HG02938 (cell line): Measurements from ENCODE around the gene PIF1.
"Not testable (repeated sequence)": the region's sequence is repeated elsewhere in the genome, so short reads cannot be mapped to it uniquely, and the experiment has no call there.

ENCODE experiments used
- ATAC-seq: cut with Tn5 transposase; IDR thresholded peaks from one replicate; pipeline ENCODE4 v1.9.1; 2021; ENCODE audit warnings: mild to moderate bottlenecking, moderate library complexity; ENCODE audit not compliant: unreplicated experiment

The PIF1 gene

DNA sequence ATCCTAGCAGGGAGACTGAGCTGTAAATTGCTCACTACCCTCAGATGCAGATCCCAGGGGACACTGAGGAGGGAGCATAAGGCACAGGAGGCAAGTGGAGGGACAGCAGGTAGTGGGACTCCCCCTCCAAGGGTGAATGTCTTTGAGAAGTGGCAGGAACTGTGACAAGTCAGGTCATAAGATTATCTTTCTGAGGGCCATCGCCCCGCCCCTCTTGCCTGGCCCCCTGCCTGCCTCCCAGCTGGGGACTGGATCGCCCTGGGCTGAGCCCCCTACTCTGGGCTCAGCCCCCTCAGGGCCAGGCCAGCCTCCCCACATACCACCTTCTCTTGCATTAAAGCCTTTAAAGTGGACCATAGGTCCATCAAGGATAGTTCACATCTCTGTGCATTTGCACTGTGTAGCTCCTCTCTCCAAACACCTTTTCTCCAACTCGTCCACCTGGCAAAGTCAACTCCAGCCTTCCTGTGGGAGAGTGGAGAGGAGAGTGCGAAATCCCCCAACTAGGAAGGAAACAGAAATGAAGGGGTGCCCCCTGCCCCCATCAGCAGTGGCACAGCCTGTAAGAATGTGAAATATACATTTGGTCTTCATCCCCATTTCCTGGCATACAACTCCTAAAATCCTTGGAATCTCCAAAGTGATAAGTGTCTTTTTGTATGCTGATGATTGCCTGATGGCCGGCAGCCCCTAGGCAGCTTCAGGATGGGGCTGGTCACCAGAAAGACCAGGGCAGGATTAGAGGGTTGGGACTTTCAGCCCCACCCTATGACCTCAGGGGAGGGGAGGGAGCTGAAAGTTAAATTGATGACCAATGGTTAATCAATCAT lies 14.7 kb downstream of the PIF1 start:
- ATAC-seq: no peak

DNA sequence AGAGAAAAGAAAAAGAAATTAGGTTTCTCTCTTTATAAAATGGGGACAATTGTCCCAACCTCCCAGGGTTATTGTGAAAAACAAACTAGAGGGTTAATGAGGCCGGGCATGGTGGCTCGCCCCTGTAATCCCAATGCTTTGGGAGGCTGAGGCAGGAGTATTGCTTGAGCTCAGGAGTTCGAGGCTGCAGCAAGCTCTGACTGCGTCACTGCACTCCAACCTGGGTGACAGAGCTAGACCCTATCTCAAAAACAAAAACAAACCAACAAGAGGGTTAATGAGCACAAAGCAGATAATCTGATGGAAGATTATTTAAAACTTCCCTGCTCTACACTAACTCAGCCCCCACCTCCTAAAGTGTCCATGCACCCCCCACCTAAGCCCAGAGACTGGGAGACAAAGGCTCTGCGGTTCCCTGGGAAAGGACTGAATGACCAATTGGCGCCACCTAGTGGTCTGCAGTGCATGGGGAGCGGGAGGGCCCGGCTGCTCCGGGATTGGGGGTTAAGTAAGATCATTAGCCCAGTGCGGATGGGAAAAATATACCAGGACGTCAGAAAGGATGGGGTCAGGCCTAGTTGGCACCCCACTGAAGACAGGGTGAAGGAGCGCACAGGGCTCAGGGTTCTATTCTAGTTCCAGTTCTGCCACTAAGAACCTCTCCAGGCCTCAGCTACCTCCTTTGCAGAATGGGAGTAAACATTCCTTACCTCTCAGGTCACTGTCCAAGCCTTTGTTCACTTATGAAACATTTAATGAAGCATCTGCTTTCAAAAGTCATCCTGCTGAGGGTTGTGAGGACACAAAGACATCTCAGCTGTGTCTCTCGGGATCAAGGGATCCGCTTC lies 15.6 kb downstream of the PIF1 start:
- ATAC-seq: no peak

DNA sequence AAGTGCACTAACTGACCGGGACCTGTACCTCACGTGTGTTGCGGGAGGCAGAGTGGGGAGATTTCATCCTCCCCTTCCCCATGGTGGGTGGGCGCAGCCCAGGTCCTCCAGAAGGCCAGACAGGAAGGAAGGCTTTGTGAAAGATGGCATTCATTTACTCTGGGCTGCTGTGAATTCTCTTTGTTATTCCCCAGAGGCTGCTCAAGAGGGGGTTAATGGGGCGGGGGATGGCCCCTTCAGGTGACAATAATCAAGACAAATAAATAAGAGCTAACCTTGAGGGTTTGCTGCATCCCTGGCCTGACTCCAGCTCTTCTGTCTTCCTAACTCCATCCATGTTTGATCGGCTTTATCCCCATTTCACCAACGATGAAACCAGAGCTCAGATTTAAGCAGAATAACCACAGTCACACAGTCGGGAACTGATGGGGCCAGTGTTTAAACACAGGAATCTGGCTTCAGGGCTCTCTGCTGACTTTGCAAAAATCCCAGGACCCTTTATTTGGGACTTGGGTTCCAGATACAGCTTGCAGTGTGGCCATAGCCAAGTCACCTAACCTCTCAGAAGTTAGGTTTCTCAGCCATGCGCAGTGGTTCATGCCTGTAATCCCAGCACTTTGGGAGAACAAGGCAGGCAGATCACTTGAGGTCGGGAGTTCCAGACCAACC lies 16.5 kb downstream of the PIF1 start:
- ATAC-seq: no peak

DNA sequence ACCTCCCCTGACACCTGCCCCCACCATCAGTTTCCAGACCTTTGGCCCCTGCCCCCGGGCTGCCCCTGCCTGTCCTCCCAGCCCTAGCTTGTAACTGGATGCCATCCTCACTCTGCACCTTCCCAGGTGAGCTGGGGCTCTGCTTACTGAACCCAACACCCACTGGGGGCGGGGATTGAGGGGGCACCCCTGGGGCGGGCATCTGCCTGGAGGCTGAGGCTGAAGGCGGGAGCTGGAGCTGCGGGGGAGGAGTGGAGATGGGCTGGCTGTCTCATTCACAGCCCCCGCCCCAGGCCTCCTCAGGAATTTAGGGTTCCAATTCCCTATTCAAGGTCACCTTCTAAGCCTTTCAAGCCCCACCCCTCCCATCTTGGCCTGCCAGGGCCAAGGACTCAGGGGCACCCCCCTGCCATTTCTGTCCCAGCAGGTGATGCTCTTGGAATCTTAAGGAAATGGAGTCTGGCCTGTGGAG lies 17.7 kb downstream of the PIF1 start:
- no peak for ATAC-seq

DNA sequence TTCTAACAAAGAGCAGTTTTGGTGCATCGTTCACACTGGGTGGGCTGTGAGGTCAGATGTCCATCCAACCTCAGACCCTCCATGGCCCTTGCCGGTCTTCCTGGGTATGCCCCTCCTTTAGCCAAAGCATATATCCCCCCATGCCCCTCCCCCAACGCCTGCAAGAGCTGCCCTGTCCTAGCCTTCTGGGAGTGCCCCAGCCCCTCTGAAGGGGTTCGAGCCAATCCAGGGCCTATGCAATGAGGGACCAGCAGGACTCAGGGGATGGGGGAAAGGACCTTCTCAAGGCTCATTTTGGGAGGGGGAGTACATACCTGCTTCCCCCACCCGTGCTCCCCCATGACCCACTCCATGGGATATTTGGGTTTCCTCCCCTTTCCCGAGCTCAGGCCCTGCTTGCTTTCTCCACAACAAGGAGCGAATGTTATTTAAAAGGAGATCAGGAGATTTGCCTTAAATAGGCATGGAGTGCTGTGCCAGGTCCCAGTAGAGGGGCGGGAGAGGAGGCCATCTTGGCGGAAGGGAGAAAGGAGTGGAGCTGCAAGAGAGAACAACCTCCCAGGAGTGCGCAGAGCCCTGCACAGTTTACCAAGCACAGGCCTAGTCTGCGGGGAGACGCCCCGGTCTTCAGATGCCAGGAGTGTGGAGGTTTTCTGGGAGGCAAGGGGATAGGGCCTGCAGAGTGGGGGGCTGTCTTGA lies 18.2 kb downstream of the PIF1 start:
- no peak for ATAC-seq

DNA sequence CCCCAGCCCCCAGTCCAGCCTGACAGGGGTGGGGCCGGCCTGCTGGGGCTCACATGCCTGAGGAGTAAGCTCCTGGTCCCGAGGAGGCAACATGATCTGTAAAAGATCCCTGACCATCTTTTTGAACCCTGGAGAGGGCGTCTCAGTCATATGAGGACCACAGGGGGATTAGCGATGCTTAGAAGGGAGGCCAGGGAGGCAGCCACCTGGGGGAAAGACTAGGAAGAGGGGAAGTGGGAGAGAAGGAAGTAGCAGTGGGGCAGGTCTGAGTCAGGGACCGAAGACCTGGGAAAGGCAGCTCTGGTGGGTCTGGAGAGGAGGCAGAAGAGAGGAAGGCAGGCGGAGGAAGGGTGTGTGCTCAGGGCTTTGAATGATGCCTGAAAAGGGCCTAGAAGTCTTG lies 18.9 kb downstream of the PIF1 start:
- no peak for ATAC-seq

DNA sequence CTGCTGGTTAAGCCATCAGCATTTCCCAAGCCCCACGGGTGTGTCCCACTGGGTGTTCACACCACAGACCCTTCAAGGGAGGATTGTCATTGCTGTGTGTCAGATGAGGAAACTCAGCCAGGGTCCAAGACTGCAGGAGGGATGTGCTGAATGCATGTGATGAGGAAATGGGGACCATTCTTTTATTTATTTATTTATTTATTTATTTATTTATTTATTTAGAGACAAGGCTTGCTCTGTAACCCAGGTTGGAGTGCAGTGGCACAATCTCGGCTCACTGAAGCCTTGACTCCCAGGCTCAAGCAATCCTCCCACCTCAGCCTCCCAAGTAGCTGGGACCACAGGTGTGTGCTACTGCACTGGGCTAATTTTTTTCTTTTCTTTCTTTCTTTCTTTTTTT lies 20.8 kb downstream of the PIF1 start:
- no peak for ATAC-seq

DNA sequence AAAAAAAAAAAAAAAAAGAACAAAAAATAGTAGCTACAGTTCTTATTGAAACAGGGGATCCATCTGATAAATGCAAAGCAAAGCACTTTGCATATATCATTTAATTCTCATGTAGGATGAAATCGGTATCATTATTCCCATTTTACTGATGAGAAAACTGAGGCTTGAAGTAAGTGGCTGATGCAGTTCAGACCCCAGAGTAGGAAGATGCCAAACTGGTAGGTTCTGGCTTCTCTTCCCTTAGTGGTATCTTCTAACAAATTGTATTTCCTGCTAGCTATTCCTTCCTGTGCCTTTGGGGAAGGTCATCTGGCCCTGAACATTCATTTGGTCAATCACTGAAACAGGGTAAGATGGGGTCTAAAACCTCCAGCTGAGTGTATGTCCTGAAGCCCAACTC lies 21.9 kb downstream of the PIF1 start:
- no peak for ATAC-seq

DNA sequence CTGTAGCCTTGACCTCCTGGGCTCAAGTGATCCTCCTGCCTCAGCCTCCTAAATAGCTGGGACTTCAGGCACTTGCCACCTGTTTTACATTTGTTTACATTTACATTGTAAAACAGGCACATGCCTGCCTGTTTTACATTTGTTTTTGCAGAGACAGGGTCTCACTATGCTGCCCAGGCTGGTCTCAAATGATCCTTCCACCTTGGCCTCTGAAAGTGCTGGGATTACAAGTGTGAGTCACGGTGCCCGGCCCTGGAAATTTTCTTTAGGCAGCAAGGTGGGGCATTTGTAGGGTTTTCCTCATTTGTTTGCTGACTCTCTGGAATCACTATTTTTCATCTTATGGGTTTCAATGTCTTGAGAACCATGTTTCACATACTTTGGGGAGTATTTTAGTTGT lies 25.0 kb downstream of the PIF1 start:
- no peak for ATAC-seq

DNA sequence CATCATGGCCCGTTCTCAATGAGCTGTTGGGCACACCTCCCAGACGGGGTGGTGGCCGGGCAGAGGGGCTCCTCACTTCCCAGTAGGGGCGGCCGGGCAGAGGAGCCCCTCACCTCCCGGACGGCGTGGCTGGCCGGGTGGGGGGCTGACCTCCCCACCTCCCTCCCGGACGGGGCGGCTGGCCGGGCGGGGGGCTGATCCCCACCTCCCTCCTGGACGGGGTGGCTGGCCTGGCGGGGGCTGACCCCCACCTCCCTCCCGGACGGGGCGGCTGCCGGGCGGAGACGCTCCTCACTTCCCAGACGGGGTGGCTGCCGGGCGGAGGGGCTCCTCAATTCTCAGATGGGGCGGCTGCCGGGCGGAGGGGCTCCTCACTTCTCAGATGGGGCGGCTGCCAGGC lies 26.5 kb downstream of the PIF1 start:
- not testable (repeated sequence) for ATAC-seq

DNA sequence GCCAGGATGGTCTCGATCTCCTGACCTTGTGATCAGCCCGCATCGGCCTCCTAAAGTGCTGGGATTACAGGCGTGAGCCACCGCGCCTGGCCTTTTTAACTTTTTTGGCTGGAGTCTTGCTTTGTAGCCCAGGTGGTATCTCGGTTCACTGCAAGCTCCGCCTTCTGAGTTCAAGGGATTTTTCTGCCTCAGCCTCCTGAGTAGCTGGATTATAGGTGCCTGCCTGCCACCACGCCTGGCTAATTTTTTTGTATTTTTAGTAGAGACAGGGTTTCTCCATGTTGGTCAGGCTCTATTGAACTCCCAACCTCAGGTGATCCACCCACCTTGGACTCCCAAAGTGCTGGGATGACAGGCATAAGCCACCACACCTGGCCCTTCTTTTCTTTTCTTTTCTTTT lies 29.5 kb downstream of the PIF1 start:
- not testable (repeated sequence) for ATAC-seq

DNA sequence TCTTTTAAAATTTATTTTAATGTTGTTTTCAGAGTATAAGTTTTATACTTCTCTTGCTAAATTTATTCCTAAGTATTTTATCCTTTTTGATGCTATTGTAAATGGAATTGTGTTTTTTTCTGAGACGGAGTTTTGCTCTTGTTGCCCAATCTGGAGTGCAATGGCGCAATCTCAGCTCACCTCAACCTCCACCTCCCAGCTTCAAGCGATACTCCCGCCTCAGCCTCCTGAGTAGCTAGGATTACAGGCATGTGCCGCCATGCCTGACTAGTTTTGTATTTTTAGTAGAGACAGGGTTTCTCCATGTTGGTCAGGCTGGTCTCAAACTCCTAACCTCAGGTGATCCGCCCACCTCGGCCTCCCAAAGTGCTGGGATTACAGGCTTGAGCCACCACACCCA lies 30.1 kb downstream of the PIF1 start:
- not testable (repeated sequence) for ATAC-seq

DNA sequence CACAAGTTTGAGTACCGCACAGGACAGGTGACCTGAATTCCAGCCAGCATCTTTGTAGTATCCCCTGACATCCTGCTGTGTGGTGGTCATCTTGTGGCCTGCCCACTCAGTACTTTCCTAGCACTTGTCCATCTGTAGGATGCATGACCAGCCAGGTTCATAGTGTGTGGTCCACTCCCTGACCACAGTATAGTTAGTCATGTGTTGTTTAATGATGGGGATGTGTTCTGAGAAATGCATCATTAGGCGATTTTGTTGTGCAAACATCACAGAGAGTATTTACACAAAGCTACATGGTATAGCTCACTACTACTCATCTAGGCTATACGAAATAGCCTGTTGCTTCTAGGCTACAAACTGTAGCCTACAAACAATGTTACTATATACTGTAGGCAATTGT lies 33.2 kb downstream of the PIF1 start:
- no peak for ATAC-seq

DNA sequence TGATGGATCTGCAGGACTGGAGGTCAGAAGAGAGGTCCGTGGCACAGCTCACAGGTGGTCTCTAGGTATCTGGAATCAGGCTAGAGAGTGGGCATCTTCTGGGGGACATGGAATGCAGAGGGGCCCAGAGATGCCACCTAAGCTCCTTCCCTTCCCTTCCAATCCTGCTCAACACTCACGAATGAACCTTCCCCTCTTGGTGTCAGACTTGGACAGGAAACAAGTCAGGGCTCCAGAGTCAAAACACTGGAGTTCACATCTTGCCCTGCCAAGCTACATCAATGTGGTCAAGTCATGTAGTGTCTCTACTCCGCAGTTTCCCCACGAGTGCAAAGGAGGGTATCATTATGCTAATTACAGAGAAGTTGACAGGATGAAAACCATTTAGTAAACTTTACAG lies 34.0 kb downstream of the PIF1 start:
- ATAC-seq: no peak

DNA sequence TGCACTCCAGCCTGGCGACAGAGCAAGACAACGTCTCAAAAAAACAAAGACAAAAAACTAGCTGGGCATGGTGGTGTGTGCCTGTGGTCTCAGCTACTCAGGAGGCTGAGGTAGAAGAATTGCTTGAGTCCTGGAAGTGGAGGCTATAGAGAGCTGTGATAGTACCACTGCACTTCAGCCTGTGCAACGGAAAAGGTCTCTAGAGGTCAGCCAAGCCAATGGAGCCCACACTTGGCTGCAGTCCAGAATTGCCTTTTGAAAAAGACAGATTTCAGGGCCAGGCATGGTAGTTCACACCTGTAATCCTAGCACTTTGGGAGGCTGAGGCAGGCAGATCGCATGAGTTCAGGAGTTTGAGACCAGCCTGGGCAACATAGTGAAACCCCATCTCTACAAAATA lies 41.7 kb downstream of the PIF1 start:
- no peak for ATAC-seq

DNA sequence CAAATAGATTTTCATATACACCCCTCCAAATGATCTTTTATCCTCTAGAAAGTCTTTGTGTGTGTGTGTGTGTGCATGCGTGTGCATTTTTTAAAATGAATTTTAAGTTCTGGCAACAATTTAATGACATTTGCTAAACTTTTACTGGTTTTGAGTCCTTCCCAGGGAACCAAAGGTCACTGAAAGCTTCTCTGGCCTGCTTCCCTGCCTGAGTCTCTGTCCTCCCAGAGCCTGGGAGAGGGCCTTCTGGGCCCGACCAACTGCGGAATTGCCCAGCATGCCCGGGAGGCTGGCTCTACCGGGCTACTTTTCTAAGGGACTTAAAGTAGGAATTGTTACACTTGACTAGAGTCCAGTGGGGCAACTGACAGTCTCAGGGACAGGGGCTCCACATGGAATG lies 42.7 kb downstream of the PIF1 start:
- ATAC-seq: no peak

DNA sequence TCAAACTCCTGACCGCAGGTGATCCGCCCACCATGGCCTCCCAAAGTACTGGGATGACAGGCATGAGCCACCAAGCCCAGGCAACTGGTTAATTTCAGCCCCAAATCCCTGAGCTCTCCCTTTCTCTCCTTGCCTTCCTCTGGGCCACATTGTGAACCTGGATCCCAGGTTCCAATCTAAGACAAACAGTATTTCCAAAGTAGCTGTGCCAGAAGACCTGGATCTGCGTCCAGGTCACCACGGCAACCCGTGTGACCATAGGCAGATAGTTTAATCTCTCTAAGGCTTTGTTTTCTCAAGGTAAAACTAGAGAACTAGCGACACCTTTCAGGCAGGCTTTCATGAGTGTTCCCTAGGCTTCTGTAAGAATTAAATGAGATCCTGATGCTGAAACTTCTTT lies 44.1 kb downstream of the PIF1 start:
- ATAC-seq: no peak

DNA sequence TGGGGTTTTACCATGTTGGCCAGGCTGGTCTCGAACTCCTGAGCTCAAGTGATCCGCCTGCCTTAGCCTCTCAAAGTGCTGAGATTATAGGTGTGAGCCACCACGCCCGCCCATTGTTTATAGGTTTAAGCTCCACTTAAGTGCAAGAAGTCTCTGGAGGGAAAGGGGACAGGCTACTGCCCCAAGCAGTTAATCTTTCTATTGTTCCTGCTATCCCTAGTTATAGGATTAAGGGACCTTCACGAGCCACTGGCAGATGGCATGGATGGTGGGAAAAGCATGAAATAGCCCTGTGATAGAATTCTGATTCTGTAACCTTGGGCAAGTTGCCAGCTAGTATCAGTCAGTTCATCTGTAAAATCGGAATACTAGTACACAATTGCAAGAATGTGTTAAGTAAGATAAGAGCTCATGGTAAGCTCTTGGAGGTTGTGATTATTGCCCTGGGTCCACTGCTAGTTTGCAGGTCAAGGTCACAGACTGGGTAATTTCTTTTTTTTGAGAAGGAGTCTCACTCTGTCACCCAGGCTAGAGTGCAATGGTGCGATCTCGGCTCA lies 44.8 kb downstream of the PIF1 start:
- no peak for ATAC-seq

DNA sequence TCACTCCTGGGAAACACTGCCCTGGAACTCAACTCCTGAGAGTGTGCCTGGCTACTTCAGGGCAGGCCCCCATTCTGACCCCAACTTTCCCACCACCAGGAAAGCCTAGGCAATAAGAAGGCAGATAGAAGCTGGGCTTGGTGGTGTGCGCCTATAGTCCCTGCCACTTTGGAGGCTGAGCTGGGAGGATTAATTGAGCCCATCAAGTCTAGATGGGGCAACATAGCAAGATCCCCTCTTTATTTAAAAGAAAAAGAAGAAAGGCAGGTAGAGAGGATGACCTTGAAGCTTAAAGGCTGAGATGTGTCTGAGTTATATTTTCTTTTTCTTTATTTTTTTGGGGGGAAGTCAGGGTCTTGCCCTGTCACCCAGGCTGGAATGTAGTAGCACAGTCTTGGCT lies 45.8 kb downstream of the PIF1 start:
- ATAC-seq: no peak

DNA sequence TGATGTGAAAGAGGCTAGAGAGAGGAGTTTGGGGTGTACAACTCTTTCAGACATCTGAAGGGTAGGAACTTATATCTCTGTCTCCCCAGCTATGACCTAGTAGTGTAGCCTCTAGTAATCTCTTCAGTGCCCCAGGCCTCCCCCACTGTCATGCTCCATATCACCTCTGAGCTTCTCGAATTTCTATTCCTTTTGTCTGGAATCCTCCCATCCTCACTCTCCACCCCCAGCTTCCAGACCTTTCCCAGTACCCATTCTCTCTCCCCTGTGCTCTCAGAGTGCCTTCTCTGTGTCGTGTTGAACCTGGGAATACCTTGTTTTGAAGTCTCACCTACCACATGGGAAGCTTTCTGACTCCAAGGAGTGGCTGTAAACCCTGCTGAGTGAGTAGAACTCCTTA lies 46.4 kb downstream of the PIF1 start:
- no peak for ATAC-seq

DNA sequence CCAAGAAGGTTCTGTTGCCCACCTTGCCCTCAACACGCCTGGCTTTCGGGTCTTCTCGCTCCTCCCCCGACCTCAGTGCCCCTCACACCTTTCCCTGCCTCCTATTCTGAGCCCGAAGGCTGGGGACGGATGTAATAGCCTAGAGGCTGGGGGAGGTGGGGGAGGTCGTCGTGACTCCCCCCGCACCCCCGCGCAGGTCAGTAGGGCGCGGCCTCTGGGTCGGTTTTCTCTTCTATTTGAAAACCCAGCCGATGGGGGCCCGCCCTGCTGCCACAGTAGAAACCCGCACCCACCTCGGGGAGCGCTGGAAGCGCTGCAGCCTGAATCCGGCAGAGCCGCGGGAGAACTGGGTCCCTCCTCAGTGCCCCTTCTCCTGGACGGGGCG lies 49.1 kb downstream of the PIF1 start:
- no peak for ATAC-seq
